GM12801 (cell line): ENCODE results near the gene VPS39.

Experiments used
- CTCF ChIP-seq: IDR thresholded peaks from one replicate; pipeline ENCODE4 v1.5.1; 2011; ENCODE audit warnings: control low read depth; ENCODE audit not compliant: insufficient read length; ENCODE audit errors: extremely low read depth

VPS39 gene

DNA sequence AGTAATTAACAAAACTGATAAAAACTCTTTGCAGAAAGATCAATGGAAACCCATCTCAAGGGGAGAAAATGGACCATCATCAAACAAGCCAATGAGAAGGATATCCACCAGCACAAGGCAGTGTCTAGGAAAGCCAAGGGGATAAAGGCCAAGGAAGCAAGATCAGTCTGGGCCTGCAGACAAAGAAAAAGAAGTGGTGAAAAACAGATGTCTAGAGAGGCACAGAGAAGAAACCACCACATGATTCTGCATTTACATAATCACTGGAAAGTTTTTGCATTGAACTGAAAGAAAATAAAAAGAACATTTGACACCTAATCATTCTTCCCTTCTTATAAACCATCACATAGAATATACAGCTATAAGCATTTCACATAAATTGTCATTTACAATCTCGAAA lies 23.0 kb upstream of the VPS39 start:
- no peak for TF ChIP-seq CTCF

DNA sequence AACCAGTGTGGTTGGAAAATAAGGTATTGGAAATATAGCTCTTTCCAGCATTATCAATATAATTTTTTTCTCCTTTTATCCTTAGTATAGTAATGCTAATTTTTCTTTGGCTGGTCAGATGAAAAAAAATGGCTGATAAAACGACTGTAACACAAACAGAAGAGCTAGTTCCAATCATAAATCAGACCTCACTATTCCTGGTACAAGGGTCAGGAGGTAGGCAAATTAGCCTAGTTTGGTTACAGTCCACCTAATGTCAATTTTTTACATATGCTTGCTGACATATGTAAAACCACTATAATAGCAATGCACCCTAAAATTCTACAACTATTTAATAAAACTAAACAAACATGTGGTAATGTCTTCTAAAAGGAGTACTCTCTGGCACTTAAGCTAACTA lies 19.9 kb upstream of the VPS39 start:
- no peak for TF ChIP-seq CTCF

- TF ChIP-seq CTCF, result no peak
These were observed 18.5 kb upstream of the VPS39 start for GRCh38 chr15:42226648-42227047.

- TF ChIP-seq CTCF, result no peak
These were observed 12.1 kb upstream of the VPS39 start for GRCh38 chr15:42220216-42220615.

- no peak for TF ChIP-seq CTCF
These were observed 11.0 kb upstream of the VPS39 start for GRCh38 chr15:42218953-42219592.

DNA sequence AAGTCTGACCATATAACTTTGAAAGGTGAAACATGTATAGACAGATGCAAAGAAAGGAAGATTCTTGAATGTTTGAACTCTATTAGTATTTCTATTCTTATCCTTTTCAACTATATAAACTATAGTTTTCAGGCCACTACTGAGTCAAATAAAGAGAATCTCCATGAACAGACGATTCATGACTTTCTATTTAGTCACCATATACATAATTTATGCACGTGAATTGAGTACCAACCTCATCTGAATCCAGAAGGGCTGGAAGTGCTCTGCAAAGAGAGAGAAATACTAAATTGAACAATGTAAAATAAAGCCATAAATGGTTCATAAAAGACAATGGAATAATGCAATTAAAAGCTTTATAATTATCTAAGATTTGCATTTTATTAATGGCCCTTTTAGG lies 9.5 kb upstream of the VPS39 start:
- no peak for TF ChIP-seq CTCF

- TF ChIP-seq CTCF, result no peak
These were observed 8.1 kb upstream of the VPS39 start for GRCh38 chr15:42215913-42216829.
